ENCODE data around the gene CIB2.

CIB2 gene

GRCh38 chr15:78083687-78084448, 47.4 kb downstream of the CIB2 start:
- DNase-seq (ENCODE audit: low read depth): no peak

- DNase-seq (ENCODE audit: low read depth): no peak
Observed at GRCh38 chr15:78083186-78083585, 48.1 kb downstream of the CIB2 start.

GRCh38 chr15:78082743-78083110, 48.5 kb downstream of the CIB2 start:
- DNase-seq (ENCODE audit: low read depth): no peak

GRCh38 chr15:78082106-78082742, 49.0 kb downstream of the CIB2 start:
- DNase-seq (ENCODE audit: low read depth): no peak

- no peak for DNase-seq (ENCODE audit: low read depth)
Observed at GRCh38 chr15:78080088-78080460, 51.2 kb downstream of the CIB2 start.

- no peak for DNase-seq (ENCODE audit: low read depth)
Observed at GRCh38 chr15:78079298-78080087, 51.8 kb downstream of the CIB2 start.

GRCh38 chr15:78077871-78078210, 53.4 kb downstream of the CIB2 start:
- DNase-seq (ENCODE audit: low read depth): no peak

- DNase-seq (ENCODE audit: low read depth): peak; percentile 64
Observed at GRCh38 chr15:78077053-78077870, 54.0 kb downstream of the CIB2 start, which contains the start of gene TBC1D2B. Gene TBC1D2B, minus strand, starts transcription at chr15:78077711. Its CDS starts 59 bp downstream, at chr15:78077652.

GRCh38 chr15:78076231-78077052, 54.8 kb downstream of the CIB2 start:
- no peak for DNase-seq (ENCODE audit: low read depth)

- no peak for DNase-seq (ENCODE audit: low read depth)
Observed at GRCh38 chr15:78075490-78076230, 55.6 kb downstream of the CIB2 start.

GRCh38 chr15:78073046-78073787, 58.0 kb downstream of the CIB2 start:
- no peak for DNase-seq (ENCODE audit: low read depth)

- DNase-seq (ENCODE audit: low read depth): no peak
Observed at GRCh38 chr15:78072080-78072892, 59.0 kb downstream of the CIB2 start.

GRCh38 chr15:78071383-78071782, 59.9 kb downstream of the CIB2 start:
- no peak for DNase-seq (ENCODE audit: low read depth)

- no peak for DNase-seq (ENCODE audit: low read depth)
Observed at GRCh38 chr15:78070049-78070700, 61.1 kb downstream of the CIB2 start.

GRCh38 chr15:78069462-78070029, 61.7 kb downstream of the CIB2 start:
- no peak for DNase-seq (ENCODE audit: low read depth)

- no peak for DNase-seq (ENCODE audit: low read depth)
Observed at GRCh38 chr15:78069052-78069414, 62.2 kb downstream of the CIB2 start.

GRCh38 chr15:78067328-78068228, 63.7 kb downstream of the CIB2 start:
- no peak for DNase-seq (ENCODE audit: low read depth)
